Stimulated activated CD8-positive, alpha-beta memory T cell treated with anti-CD3 and anti-CD28 coated beads, Interleukin-7, amount 100 ng/mL, for 1 hour (primary cell): ENCODE measurements around the gene FCAMR.

ENCODE experiments used
- DNase-seq, 2 donors: peaks; one replicate each; pipeline ENCODE4 v3.0.0-alpha.2; 2020; ENCODE audit warnings: low read depth in 2 of 2

Gene FCAMR

GRCh38 chr1:206911064-206911663 is 59.1 kb downstream of the FCAMR start:
- DNase-seq = no peak

DNA sequence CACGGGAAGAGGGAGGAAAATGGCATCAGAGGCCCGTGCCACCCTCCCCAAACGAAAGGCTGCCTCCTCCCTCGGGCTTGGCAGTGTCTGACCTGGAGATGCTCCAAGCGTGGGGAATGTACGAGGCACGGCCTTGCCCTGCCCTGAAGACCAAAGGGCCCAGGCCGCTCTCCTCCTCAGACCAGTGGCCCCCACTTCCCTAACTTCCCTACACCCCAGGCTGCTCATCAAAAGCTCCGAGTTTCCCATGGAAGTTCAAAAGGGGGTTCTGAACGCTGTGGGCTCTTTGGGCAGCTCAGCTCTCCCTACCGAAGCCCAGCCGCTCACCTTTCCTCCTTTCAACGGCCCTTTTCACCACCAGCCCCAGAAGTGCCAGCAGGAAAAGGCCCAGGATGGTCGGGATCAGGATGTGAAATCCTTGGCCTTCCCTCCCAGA is 60.4 kb downstream of the FCAMR start:
- no peak for DNase-seq

DNA sequence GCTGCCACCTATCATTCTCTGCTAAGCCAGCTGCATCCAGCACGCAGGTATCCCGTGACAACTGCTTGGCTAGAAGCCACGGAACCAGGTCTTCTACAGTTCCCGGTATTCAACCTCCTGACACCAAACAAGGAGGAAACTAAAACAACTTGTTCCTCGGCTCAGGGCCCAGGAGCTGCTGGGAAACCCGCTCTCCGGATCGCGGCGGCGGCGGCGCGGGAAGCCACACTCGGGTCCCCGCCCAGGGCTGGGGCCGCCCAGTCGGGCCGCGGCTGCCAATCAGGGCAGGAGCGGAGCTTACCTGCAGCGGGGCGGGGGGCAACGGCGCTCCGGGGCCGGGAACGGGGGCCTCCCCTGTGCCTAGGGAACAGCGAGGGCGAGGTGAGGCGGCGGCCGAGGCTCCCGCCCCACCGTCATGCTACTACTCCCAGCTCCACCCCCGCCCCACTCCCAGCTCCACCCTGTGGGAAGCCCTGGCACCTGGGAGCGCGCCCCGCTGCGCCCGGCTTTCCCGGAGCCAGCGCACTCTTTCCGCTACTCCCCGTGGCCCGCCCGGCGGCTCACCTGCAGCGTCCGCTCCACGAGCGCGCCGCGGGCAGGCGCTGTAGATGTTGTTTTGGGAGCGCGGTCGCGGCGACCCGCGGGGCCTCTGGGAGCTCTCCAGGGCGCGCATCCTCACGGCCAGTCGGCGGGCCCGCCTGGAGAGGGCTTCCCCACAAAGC is 60.9 kb downstream of the FCAMR start:
- no peak for DNase-seq

DNA sequence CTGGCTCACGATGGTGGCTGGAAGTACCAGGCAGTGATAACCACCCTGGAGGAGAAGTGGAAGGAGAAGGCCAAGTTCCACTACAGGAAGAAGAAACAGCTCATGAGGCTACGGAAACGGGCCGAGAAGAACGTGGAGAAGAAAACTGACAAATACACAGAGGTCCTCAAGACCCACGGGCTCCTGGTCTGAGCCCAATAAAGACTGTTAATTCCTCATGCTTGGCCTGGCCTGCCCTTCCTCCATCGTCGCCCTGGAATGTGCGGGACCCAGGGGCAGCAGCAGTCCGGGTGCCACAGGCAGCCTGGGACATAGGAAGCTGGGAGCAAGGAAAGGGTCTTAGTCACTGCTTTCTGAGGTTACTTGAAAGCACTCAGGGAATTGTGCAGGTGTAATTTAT is 62.2 kb downstream of the FCAMR start:
- no peak for DNase-seq
